NCI-H345 (cell line): ENCODE data around the gene CADPS.
A peak's percentile ranks its signal among the peaks of the same experiment; 100 is the strongest.

ENCODE experiments used
- DNase-seq: peaks from one replicate; lab custom pipeline; 2025; lab: John Stamatoyannopoulos, UW

The CADPS gene

DNA sequence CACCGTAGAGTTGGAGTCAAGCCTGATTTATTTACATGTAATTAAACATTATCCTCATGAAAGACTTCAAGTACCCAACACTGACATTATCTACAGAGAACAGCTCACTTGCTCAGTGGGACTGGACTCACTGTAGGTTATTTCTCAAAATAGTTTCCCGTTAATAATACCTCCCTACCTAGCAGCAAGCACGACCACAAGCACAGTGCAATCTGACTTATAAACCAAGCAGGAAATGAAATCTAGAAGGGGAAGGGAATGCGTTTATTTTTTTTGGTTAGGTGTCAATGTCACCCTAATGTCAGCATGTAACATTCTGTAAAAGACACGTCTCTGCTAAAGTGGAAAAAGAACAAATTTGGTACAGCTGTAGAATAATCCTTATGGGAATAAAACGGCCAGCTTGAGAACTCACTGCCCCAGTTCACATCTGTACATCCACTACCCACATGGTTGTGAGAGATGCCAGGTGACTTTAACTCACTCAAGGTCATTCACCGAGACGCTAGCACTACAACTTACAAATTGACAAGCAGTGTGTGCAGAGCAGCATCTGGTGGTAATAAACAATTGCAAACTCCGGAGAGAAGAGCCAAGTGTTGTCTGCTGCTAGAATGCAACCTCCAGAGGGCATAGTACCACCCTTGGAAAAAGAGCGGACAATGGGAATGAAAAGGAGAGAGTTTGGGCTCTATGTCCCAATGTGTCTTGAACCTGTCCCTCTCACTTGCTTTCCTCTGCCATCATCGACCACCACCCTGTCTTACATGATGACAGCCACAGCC, 242.5 kb downstream of the CADPS start:
- DNase-seq: no peak

DNA sequence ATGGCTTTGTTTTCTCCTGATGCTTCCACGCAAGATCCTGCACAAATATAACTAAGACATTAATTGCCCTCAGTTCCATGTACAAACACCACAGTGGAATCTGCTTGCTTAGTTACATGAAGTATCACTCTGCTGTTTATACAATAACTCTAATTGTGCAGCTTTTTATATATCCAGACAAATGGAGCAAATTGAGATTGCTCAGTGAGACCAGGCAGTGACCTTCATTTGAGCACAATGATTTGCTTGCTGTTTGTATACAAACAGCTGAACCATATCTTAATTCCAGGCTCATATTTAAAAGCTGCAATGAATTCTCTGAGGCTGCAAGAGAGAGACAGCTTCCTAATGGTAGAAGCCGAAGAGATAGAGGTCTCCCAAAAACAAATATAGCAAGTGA, 243.7 kb downstream of the CADPS start:
- no peak for DNase-seq

DNA sequence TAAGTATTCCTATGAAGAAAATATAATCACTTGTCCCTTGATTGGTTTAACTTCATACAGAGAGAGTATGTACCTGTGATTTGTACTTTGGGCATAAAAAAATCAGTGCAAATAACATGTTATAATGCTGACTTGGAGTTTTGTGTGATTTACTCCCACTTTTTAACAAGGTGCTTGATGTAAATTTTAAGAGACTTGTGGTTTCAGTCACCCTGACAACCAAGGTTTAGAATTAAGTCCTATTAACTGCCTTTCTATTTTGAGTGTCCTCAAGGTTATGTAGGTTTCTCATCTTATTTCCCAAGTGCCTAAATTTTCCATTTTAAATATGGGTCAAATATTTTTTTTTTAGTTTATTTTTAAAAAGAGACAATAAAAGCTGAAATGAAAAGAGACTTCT, 244.6 kb downstream of the CADPS start:
- DNase-seq: no peak

DNA sequence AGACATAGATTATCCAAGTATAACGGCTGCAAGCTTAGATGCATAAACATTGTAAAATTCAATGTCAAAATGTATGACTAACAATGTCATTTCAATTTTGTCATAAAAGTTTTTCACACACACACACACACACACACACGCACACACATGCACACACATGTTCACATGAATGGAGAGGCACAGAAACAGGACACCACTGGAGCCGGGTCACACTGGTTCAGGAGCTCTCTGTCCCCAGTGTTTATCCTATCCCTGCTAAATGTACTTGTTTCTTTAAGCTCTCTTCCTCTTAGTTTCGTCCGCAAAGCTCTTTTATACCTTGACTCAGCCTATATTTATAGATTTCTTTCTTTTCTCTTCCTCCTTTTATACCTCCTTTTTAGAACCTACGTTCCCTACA, 249.9 kb downstream of the CADPS start:
- DNase-seq: no peak

DNA sequence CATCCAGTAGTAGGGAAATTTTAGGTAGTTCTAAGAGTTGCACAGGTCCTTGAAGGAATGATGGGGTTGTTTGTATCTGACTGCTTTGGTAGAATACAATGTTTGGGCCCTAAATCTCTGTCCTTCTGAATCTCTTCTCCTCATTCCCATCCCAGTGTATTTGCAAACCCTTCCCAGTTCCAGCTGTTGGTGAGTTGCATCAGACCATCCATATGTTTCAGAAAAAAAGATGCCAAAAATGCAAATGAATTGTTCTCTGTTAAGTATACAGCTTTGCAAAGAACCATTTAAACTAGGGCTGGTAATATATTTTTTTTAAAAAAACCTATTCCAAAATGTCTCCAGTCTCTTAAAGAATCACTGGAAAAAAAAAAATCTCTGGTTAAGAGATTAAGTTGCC, 251.0 kb downstream of the CADPS start:
- DNase-seq: no peak

DNA sequence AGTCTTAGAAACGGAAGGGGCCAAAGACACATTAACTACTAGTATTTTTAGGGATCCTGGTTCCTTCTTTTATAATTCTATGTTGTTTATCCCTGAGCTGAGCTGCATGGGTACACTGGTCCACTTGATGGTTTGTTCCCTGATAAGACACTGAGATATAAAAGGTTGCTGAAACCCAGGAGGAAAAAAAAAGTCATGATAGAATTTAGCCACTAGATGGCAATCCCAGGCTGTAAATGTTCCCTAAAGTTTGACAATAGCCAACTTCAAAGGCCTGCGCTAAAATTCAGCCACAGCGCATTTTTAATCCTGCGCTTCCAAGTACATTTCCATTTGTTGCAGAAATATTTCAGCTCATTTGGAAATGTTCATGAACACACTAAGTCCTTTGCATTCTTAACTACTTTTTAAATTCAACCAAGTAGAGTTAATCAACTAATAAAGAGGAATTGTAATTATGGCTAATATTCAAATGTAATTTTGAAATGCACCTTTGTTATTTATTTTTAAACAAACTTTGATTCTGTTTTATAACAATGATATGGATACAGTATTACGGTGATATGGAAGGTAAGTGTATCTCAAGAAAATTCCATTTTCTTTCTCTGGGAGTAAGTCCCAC, 252.6 kb downstream of the CADPS start:
- DNase-seq: peak; percentile 46

DNA sequence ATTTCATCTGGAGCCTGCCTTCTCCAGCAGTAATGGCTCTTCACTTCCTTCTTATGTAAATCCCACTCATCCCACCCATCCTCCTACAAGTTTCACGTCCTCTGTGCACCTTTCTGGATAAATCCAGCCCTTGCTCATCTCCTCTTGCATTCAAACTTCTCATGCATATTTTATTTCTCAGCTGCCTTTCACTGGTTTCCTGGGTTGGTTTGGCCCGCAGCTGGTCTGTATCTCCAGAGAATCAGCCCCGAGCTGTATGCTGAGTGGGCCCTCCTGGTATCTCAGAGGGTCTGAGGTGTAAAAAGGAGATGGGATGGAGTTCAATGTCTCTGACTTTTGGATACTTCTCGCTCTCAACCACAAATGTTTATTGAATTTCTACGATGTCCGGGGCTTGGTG, 253.3 kb downstream of the CADPS start:
- no peak for DNase-seq

DNA sequence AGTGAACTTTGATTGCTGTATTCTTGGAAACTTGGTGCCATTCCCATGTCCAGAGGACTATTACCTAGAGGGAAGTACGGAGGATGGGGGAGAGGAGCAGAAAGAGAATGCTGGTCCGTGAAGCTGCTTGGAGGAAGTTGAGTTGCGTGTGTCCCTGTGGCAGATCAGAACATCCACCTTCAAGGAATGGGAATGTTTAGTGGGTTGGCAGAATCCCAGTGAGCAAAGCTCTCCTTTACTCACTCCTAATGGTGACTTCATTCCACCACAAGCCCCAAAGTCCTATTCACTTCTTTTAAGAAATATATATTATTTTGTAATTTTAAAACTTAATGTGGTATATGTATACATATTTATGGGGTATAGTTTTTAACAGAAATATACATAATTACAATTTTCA, 254.0 kb downstream of the CADPS start:
- no peak for DNase-seq

DNA sequence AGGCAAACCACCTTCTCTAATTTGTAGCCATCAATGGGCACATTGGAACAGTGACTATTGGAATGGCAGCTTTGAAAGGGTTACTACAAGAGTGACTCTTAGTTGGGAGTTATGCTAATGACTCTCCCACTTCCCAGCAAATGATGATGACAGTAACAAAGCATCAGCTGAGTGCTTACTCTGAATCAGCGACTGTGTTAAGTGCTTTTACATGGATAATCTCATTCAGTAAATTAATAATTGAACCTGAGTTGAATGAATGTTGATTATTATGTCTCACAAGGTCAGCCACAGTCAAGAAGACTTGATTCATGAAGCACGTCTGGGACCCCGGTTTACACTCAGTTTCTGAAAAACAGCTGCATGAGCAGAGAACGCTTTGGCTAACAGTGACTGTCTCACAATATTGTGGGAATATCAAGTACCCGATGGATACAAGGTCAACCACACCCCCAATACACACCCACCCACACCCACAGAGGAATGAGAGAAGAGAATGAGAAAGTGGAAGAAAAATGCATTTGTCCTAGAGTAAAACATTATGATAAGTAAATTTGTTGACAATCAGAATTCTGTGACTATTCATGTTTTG, 259.9 kb downstream of the CADPS start:
- no peak for DNase-seq

DNA sequence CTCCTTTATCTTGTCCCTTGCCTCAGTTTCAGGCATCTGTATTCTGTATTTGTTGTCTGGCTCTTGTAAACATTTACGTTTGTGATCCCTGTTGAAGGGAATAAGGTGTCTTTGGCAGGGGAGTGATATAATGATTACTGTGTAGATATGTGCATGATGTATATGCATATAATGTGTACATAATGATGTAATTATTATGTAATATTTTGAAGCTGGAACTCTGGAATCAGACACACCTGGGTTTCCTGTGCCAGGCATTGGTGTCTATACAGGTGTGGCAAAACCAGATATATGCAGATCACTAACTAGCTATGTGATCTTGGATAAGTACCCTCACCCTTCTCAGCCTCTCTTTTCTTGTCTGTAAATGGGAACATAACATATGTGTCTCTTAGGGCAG, 260.7 kb downstream of the CADPS start:
- no peak for DNase-seq

DNA sequence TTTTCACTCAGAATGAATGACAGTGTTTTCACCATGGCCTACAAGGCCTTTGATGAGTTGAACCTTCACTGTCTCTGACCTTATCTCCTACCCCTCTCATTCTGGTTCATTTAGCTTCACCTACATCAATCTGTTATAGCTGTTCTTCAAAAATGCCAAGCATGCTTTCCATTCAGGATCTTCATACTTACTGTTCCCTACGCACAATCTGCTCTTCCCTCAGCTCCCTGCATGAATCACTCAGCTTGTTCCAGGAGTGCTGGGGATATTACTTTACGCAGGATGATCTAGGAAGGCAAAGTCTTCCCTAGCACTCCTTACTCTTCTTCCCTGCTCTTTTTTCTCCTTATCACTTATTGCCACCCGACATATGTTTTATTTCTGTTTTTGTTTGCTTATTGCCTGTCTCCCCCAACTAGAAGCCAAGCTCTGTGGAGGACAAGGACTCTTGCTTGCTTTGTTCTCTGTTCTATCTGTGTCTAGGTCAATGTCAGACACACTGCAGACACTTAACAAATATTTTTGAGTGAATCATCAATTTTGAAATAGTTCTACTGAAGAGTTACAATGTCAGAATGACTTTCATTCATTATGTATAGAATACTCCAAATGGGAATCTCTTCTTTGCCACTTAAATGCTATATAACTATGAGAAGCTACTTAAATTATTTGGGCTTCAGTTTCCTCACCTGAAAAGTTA, 263.5 kb downstream of the CADPS start:
- no peak for DNase-seq

DNA sequence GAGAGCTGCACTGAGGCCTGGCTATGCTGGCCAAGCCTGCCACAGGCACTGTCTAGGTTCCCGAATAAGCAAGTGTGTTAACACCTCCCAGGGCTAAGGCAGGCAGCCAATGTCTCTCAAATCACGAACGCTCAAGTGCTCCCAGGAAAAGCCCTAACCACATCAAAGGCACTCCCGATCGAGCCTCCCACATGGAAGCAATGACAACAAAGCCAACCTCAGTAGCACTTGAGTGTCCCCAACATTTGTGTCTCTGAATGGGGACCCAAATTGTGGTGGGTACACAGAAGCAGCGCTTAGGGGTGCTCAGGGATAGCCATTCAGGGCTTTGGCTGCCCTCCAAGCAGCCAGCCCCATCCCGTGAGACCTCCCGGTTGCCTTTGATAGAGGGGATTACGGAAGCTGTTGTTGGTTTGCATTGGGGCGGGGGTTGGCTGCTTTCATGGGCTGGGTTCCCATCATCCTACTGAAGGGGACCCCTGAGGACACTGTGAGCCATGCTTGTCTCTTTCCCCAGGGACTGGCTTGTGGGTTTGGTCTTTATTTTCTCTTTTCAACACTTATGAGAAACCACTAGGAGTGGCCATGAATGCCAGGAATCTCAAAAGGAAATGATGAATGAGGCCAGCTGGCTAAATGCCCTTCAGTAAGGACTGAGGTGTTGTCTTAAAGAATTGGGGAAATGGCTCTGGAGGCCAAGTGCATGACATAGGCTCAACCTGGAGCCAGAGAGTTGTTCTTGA, 267.8 kb downstream of the CADPS start:
- DNase-seq: peak; percentile 72

DNA sequence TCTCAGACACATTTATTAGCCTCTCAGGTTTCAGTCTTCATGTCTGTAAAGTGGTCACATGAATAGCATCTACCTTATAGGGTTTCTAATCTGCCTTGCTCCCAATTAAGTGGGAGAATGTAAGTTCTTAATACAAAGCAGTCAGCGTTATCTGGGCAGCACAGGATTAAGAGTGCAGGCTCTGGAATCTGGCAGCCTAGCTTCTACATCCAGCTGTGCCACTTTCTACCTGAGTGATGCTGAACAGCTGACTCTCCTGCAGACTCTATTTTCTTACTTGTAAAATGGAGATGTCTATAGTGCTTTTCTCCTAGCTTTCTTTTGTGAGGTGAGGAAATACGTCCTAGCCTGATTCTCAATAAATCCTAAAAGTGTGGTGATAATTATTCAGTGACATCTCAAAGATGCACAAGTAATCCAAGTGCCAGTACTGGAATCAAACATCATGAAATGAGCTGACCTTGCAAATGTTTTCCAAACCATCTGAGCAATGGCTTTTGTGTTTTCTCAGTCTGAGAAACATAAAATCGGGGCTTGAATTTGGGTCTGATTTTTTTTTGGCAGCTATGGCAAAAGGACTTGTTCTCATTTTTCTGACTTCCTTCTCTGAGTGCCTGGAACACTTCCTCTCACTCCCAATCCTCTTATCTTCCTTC, 269.7 kb downstream of the CADPS start:
- no peak for DNase-seq

DNA sequence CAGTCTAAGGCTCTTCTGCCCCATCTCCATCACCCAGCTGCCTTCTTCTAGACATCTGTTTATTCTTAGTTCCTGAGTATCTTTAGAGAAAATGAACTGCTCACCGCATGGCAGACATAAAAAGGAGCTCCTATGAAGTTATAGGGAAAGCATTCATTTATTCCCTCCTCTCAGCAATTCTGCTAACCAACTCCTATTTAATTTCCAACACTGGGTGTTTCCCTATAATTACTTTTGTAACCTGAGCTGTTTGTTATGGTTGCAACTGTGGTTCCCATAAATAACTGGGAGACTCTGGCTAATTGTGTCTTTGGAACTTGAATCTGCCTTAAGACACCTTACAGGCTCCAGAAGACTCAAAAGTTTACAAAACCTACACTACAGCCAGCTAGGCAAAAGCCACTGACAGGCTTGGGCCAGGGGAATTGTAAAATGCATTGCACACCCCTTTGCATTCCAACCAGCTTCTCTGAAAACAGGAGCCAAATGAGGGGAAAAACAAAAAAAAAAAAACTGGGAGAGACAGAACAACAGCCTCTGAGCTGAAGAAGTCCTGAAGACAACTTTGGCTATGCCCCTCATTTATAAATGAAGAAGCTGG, 270.4 kb downstream of the CADPS start:
- no peak for DNase-seq

DNA sequence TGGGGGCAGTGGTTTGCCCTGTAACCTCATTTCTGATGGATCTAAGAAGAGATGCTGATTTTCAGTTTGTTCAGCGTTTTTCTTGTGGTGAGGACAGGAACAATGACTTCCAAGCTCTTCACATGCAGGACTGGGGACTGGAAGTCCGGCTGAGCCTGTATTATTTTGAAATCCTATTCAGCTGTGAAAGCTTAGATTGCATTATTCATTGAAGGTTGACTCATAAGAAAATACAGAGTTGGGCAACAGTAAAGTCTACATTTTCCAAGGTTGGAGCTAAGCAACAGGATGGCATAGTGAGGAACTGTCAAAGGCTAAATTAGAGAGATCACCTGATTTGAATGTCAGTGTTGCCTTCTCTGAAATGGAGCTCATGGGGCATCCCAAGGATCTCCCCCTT, 270.9 kb downstream of the CADPS start:
- no peak for DNase-seq

DNA sequence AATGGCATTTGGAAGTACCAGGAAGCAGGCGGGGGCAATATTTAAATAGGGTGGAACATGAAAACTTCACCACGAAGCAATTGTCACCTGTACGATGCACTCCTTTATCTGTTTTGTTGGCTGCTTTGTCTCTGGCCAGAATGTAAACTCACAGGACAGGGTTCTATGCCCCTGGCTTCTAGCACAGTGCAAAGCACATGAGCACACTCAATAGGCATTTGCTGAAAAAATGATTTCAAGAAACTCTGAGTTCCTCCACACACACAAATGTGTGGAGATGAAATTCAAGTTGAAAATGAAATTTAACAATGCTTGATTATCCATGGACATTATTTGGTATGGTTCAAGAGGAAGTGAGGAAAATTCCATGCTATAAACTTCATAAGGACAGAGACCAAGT, 272.2 kb downstream of the CADPS start:
- DNase-seq: no peak

DNA sequence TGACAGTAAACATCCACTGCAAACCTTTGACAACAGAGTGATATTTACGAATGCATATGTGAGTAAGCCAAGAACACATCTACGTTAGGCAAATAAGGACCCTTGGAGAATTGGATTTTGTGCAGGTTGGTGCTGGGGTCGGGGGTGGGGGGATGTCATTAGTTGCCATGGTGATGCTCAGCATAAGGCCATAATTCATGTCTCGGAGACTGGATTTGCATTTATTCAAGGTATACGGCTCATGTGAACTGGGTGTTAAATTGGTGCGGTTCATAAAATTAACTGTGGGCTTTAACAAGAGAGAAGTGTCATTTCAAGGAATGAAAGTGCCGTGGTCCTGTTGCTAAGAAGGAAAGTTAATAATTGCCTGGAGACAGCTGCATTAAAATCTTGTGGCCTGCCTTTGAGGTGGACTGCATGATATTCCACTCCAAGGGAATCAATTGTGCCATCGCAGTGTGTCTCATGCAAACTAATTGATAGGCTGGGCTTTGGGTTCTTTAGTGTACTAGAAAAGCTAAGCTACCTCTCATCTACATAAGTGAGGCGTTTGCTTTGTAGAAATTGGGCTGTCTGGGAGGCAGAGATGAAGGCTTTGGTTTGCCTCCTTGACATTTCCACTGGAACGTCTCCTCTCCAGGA, 273.0 kb downstream of the CADPS start:
- DNase-seq: no peak

DNA sequence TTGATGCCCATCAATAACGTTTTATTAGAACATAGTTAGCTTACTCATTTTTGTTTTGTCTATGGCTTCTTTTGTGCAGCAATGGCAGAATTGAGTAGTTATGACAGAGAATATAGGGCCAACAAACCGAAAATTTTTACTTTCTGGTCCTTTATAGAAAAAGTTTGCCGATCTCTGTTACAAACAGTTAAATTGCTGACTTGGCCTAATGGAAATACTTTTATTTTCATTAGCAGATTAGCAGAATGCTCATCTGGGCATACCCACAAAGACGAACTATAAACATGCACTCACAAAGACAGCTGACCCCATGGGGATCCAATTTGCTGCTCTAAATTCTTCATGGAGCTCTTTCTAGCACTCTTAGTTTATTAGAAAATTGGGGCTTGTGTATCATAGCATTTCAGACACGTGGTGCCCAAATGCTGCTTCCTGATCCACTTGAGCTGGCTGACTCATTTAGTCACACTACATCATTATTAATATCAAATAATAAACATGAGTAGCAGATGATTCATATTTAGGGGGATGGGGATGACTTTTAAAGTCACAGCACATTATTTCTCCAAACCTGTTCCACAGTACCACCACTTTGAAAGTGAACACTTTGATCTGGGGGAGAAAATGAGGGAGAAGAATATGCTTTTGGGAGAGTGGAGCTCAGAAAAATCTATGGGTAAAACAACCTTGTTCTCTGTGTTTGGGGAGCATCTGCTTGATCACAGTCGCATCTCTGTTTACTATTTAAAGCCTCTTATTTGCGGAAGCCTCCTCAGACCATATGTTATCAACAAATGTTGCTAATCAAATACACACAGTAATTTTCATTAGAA, 273.8 kb downstream of the CADPS start:
- DNase-seq: no peak

DNA sequence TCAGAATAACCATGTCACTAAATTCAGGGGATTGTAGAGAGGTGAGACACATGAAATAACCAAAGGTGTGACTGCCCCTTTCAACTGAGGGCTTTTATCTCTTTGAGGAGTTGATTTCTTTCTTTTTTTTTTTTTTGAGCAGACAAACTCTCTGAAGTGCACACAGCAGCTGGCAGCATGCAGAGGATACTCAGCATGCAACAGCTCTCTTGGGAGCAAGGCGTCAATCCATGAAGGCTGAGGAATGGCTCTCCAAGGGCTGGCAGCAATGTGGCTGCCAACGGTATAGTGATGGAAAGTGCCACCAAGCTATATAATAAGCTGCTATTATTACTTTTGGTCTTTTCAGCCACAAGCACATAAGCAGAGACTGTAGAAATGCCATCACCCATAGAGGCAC, 275.2 kb downstream of the CADPS start:
- DNase-seq: peak; percentile 36

DNA sequence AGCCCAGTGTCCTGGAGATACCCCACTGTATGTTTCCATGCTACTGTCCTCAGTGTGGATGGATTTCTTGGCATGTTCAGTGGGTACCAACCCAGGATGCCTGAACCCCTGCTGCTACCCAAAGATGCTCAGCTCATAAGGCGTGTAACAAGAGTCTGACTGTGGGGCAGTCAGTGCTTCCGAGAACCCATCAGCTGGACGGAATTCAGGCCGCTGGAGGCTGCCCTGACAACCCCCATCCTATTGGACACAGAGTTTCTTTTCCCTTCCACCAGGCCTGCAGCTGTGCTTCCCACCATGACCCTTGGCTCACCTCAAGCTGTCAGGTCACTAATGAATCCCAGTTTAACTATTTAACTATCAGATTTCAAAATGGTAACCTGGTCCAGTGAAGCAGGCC, 277.7 kb downstream of the CADPS start:
- no peak for DNase-seq
